Measurements from ENCODE around the gene TACR1.

Gene TACR1

GRCh38 chr2:75022516-75022915, 176.8 kb downstream of the TACR1 start:
- DNase-seq (ENCODE audit: low read depth in 3 of 3), result no peak

- DNase-seq (ENCODE audit: low read depth in 3 of 3), result no peak
Measured at GRCh38 chr2:75021672-75022071, 177.6 kb downstream of the TACR1 start.

DNA sequence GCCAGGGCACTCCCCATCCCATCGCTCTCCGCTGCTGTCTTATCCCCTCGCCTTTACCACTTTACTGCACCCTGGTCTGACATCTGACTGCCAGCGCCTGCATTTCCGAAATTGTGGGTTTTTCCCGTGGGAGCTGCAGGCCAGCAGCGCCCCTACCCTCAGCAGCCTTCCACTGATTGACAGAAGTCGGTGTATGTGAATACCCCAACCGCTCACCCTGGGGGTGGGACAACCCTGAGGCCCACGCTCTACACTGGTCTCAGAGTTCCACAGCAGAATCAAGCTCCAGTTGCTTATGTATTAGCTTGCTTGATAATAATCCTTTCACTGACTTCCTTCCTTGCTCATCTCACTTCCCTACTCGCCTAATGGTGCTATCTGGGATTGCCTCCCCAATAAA, 178.8 kb downstream of the TACR1 start:
- no peak for DNase-seq (ENCODE audit: low read depth in 3 of 3)

DNA sequence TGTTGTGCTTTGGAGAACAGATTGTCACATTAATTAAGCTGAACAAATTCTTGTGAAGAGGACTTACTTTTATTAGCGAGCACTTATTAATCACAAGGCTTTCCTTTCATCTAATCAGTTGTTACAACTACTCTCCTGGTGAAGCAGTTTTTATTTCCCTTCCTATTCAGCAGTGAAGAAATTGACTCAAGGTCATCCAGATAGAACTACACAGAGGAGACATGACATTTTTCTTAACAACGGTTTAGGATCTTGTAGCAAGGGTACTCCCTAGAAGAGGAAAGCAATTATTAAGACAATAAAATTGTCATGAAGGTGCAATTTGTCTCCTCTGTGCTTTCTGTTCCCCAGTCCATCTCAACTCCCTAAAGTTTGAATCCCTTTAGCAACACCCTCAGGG, 179.5 kb downstream of the TACR1 start:
- DNase-seq (ENCODE audit: low read depth in 3 of 3), result no peak

DNA sequence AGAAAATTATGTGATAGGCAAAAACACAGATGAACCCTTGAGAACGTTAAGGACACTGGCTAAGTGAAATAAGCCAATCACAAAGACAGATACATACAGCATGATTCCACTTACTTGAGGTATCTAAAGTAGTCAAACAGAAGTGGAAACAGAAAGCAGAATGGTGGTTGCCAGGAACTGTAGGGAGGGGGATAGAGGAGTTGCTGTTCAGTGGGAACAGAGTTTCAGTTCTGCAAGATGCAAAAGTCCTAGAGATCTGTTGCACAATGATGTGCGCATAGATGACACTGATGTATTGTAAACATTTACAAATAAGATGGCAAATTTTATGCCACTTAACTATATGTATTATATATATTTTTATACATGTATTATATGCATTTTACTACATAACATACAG, 181.2 kb downstream of the TACR1 start:
- no peak for DNase-seq (ENCODE audit: low read depth in 3 of 3)

- no peak for DNase-seq (ENCODE audit: low read depth in 3 of 3)
Measured at GRCh38 chr2:75012080-75012479, 187.2 kb downstream of the TACR1 start.

DNA sequence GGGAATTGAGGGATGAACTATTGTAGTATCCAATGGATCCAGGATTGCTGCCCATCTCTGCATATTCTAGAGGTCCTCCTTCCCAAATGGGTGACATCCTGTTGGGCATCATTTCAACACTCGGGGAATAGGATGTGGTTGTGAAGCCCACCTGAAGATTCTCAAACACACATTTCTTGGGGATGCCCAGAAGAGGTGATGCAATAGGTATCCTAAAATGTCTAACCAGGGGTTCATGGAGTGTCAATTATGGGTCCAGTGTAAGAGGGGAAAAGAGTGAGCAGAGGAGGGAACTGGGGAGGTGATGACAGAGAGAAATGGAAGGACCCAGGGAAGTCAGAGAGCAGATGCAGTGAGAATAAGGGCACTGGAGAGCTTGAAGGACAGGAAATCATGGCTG, 188.7 kb downstream of the TACR1 start:
- no peak for DNase-seq (ENCODE audit: low read depth in 3 of 3)

DNA sequence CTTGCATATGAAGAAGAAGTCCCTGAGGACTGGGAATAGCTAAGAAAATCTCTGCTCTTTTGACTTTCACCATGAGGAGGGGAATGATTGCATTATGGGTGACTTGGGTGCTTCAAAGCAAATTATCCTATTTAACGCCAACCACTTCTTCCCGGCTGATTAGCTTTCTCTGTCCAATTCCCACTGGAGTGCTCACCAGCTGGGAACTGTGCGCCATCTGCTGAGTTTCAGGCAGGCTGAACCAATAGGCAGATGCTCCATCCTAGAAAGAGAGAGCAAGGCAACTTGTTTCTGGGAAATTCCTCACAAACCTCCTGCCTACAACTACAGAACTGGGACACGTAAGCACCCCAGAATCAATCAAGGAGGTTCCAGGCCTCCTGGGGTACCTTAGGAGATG, 191.5 kb downstream of the TACR1 start:
- DNase-seq (ENCODE audit: low read depth in 3 of 3), result no peak

DNA sequence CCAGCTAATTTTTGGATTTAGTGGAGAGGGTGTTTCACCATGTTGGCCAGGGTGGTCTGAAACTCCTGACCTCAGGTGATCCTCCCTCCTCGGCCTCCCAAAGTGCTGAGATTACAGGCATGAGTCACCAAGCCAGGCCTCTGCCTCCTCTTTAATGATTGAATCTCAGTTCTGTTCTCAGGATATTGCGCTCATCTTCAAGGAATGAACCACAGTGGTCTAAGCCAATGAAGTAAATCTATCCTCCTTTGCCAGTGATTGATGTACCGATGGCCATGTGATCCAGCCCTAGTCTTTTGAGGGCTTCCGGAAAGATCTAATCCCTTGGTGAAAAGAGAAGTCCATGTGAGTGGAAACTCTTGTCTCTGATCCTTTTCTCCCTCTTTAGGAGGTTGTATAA, 192.3 kb downstream of the TACR1 start:
- no peak for DNase-seq (ENCODE audit: low read depth in 3 of 3)

DNA sequence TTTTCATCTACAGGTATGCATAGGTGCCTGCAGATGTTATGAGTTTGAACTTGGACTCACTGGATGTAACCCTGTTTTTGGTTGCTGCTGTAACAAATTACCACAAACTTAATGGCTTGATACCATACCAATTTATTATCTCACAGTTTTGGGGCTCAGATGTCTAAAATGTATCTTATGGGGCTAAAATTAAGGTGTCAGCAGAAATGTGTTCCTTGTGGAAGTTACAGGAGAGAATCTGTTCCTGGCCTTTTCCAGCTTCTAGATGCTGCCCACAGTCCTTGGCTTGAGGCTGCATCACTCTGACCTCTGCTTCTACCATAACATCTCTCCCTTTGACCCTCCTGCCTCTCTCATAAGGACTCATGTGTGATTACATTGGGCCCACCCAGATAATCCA, 193.3 kb downstream of the TACR1 start:
- no peak for DNase-seq (ENCODE audit: low read depth in 3 of 3)

DNA sequence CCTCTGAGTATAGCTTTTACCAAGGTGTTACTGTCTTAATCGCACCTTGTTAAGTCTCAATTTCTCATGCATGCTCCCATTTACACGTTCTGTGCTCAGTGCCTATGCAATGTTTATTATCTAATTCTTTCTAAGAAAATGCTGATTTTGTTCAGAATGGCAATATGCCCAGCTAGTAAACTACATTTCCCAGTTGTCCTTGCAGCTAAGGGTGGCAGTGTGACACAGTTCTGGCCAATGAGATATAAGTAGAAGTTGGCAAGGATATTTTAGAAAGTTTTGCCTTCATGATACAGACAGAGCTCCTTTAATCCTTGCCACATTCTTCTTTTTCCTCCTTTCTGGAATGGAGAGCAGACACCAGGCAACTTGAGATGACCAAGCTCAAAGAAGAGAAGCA, 195.5 kb downstream of the TACR1 start:
- no peak for DNase-seq (ENCODE audit: low read depth in 3 of 3)

- no peak for DNase-seq (ENCODE audit: low read depth in 3 of 3)
Measured at GRCh38 chr2:75003276-75003675, 196.0 kb downstream of the TACR1 start.

- DNase-seq (ENCODE audit: low read depth in 3 of 3), result no peak
Measured at GRCh38 chr2:75002007-75002406, 197.3 kb downstream of the TACR1 start.

GRCh38 chr2:74999468-74999867, 199.9 kb downstream of the TACR1 start:
- DNase-seq (ENCODE audit: low read depth in 3 of 3), result no peak

All from stimulated activated CD4-positive, alpha-beta T cell treated with anti-CD3 and anti-CD28 coated beads, TNF-alpha, amount 100 ng/mL, for 4 hours (primary cell).